DND-41 (cell line): ENCODE data around the gene PANX1.

Experiments
- EZH2 ChIP-seq: IDR thresholded peaks from 3 replicates; pipeline ENCODE4 v1.6.1; 2012; ENCODE audit warnings: borderline replicate concordance, low read depth, mild to moderate bottlenecking, moderate library complexity, low read length, inconsistent platforms; ENCODE audit not compliant: severe bottlenecking
- TF ChIP-seq, protein P1 (sequence below): IDR thresholded peaks from 2 replicates; pipeline ENCODE4 v1.5.1; 2012; ENCODE audit warnings: borderline replicate concordance, low read length, moderate library complexity, mild to moderate bottlenecking; ENCODE audit not compliant: poor library complexity, severe bottlenecking; ENCODE audit errors: extremely low read depth

DNA sequence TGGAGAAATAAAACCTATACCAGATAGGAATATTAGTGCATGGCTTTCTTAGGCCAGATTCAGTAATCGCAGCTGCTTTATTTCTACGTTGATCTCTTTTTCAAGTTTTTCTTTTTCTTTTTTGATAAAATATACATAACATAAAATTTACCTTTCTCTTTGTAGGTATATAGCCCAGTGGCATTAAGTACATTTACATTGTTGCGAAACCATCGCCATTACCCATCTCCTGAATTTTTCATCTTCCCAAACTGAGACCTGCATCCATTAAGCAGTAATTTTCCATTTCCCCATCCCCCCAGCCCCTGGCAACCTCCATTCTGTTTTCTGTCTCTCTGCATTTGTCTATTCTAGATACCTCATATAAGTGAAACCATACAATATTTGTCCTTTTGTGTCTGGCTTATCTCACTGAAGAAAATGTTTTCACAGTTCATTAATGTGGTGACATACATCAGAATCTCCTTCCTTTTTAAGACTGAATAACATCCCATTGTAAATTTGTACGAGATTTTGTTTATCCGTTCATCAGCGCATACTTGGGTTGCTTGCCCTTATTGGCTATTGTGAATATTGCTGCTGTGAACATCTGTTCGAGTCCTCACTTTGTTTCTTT lies 41.4 kb downstream of the PANX1 start:
- TF ChIP-seq, protein P1, sequence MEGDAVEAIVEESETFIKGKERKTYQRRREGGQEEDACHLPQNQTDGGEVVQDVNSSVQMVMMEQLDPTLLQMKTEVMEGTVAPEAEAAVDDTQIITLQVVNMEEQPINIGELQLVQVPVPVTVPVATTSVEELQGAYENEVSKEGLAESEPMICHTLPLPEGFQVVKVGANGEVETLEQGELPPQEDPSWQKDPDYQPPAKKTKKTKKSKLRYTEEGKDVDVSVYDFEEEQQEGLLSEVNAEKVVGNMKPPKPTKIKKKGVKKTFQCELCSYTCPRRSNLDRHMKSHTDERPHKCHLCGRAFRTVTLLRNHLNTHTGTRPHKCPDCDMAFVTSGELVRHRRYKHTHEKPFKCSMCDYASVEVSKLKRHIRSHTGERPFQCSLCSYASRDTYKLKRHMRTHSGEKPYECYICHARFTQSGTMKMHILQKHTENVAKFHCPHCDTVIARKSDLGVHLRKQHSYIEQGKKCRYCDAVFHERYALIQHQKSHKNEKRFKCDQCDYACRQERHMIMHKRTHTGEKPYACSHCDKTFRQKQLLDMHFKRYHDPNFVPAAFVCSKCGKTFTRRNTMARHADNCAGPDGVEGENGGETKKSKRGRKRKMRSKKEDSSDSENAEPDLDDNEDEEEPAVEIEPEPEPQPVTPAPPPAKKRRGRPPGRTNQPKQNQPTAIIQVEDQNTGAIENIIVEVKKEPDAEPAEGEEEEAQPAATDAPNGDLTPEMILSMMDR: no peak
- TF ChIP-seq EZH2: no peak
